ENCODE data around the gene TMC8. TPM values are rescaled to one million over a fixed set of nuclear protein-coding genes. Genes with fewer than 3 reads are reported as not detected.

TMC8 gene
- polyA plus RNA-seq, 1 of the 3 experiments (the other 2 are of a cell fraction), result 0.18 TPM

- Histone ChIP-seq H3K9ac (no peak overlapping the region), H3F3A (replicated peaks; ENCODE audit: insufficient read depth) (no peaks in the 10 kb centered on the region), H3K36me3 (replicated peaks in 1 of 2; ENCODE audit: control insufficient read depth in 1 of 2, insufficient read depth in 2 of 2, low read length in 1 of 2) (no peaks in the 10 kb centered on the region), H4K20me1 (ENCODE audit: insufficient read depth) (no peaks in the 10 kb centered on the region), H3K27ac (ENCODE audit: low read depth in 2 of 2, low read length in 1 of 2) (no peak overlapping the region), H2AFZ (ENCODE audit: low read depth) (no peak overlapping the region), H3K4me3 (ENCODE audit: low read depth in 2 of 2, low read length in 1 of 2) (no peak overlapping the region), H3K4me1 (ENCODE audit: control insufficient read depth in 1 of 2, insufficient read depth in 2 of 2, low read depth in 1 of 2, low read length in 1 of 2) (peaks cover 4 to 25% of the 10 kb centered on the region in 2 experiments; a peak in 1 of 4 replicates), H3K27me3 (ENCODE audit: insufficient read depth) (peaks cover 3% of the 10 kb centered on the region), H3K4me2 (no peak overlapping the region; the same call in 1 of the 2 replicates), H3K9me3 (no peaks in the 10 kb centered on the region), H3K9me2 (no peaks in the 10 kb centered on the region), H3K79me2 (ENCODE audit: insufficient read depth) (no peaks in the 10 kb centered on the region)
- ChIA-PET POLR2A (no interaction called here), CTCF (interaction anchor here (0.5 to 8.0 kb wide), 6 partner anchors 8 to 112 kb away, joined by 3 to 100 read pairs (median 3); partner anchors contain the start of gene C17orf99)
- peak; percentile 81 for DNase-seq
- TF ChIP-seq RXRA (IDR thresholded peaks at IDR 0.05; ENCODE audit: borderline replicate concordance, low read depth) (no peak), FOSL2 (IDR thresholded peaks at IDR 0.05; ENCODE audit: borderline replicate concordance, low read depth) (no peak), FOXJ3 (CRISPR knock-in tag; IDR thresholded peaks at IDR 0.05) (no peak)
- WGBS (ENCODE audit: low lambda C conversion rate), result 50% methylated on average over 32 of the region's 74 CpGs
These were observed 857 bp downstream of the TMC8 start for GRCh38 chr17:78131172-78132083.

- DNase-seq, result no peak
- Histone ChIP-seq H3K4me3 (ENCODE audit: low read depth in 2 of 2, low read length in 1 of 2) (no peak overlapping the region), H3K27ac (ENCODE audit: low read depth in 2 of 2, low read length in 1 of 2) (no peak overlapping the region), H3K36me3 (replicated peaks in 1 of 2; ENCODE audit: control insufficient read depth in 1 of 2, insufficient read depth in 2 of 2, low read length in 1 of 2) (no peaks in the 10 kb centered on the region), H3K9me2 (no peaks in the 10 kb centered on the region), H3K4me2 (no peak overlapping the region; the same call in 1 of the 2 replicates), H3K27me3 (ENCODE audit: insufficient read depth) (peaks cover 3% of the 10 kb centered on the region), H3K4me1 (ENCODE audit: control insufficient read depth in 1 of 2, insufficient read depth in 2 of 2, low read depth in 1 of 2, low read length in 1 of 2) (peaks cover 4 to 18% of the 10 kb centered on the region in 2 experiments; a peak in 1 of 4 replicates), H3K79me2 (ENCODE audit: insufficient read depth) (no peaks in the 10 kb centered on the region), H4K20me1 (ENCODE audit: insufficient read depth) (no peaks in the 10 kb centered on the region), H3K9ac (no peak overlapping the region), H3F3A (replicated peaks; ENCODE audit: insufficient read depth) (no peaks in the 10 kb centered on the region), H2AFZ (ENCODE audit: low read depth) (no peak overlapping the region), H3K9me3 (no peaks in the 10 kb centered on the region)
- ChIA-PET CTCF (interaction anchor here (1.0 kb wide), 1 partner anchor 47 kb away, joined by 3 read pairs; no protein-coding TSS in a partner anchor), POLR2A (no interaction called here)
- 59% methylated on average over 29 of the region's 38 CpGs for WGBS (ENCODE audit: low lambda C conversion rate)
- TF ChIP-seq CTCF (IDR thresholded peaks at IDR 0.05) (no peak), CHD2 (IDR thresholded peaks at IDR 0.05; ENCODE audit: low read length, partially characterized antibody) (no peak), EZH2phosphoT487 (IDR thresholded peaks at IDR 0.05; ENCODE audit: borderline replicate concordance, low read depth) (no peak), TAF1 (IDR thresholded peaks at IDR 0.05; ENCODE audit: borderline replicate concordance, low read depth, low read length) (no peak), GABPA (IDR thresholded peaks at IDR 0.05; ENCODE audit: low read depth) (no peak), JUND (IDR thresholded peaks at IDR 0.05) (no peak), NRF1 (IDR thresholded peaks at IDR 0.05; ENCODE audit: low read depth, low read length) (no peak), ELF1 (IDR thresholded peaks at IDR 0.05) (no peak), REST (IDR thresholded peaks at IDR 0.05; ENCODE audit: low read depth, low read length) (no peak), RXRA (IDR thresholded peaks at IDR 0.05; ENCODE audit: borderline replicate concordance, low read depth) (no peak)
These were observed 1.6 kb downstream of the TMC8 start for GRCh38 chr17:78132084-78132676.

Measured in SK-N-SH (cell line).